ENCODE measurements around the gene CHST3.

Gene CHST3

DNA sequence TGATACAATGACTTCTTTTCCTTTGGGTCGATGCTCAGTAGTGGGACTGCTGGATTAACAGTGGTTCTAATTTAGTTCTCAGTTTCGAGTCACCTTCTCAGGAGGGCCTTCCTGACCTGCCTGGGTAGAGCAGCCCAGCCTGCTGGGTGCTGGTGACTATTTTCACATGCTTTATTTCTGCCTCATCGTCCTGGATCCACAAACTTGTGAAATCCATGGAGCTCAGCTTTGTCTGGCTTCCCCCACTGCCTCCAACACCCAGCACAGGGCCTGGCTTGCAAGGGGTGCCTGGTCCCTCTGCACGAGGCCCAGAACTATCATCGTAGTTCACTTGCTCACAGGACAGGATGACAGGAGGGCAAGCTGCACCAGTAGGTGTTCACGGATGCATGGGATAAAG, 77.3 kb downstream of the CHST3 start:
- TF ChIP-seq TEAD4 (IDR thresholded peaks at IDR 0.05) = no peak
- no peak for TF ChIP-seq TCF12 (IDR thresholded peaks at IDR 0.05; ENCODE audit: low read depth)
- no peak for TF ChIP-seq NFIC (IDR thresholded peaks at IDR 0.05)
- no peak for TF ChIP-seq CEBPB (IDR thresholded peaks at IDR 0.05)
- TF ChIP-seq EP300 (IDR thresholded peaks at IDR 0.05; ENCODE audit: borderline replicate concordance) = no peak
- TF ChIP-seq EGR1 (IDR thresholded peaks at IDR 0.05) = no peak
- TF ChIP-seq TAF1 (IDR thresholded peaks at IDR 0.05; ENCODE audit: low read depth) = no peak
- TF ChIP-seq, protein P1, sequence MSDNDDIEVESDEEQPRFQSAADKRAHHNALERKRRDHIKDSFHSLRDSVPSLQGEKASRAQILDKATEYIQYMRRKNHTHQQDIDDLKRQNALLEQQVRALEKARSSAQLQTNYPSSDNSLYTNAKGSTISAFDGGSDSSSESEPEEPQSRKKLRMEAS (IDR thresholded peaks at IDR 0.05) = no peak
- no peak for TF ChIP-seq YY1 (IDR thresholded peaks at IDR 0.05; ENCODE audit: low read depth)
- TF ChIP-seq FOXM1 (IDR thresholded peaks at IDR 0.05; ENCODE audit: borderline replicate concordance, low read depth) = no peak
- no peak for TF ChIP-seq CREB1 (IDR thresholded peaks at IDR 0.05; ENCODE audit: low read depth)
- TF ChIP-seq, protein P2, sequence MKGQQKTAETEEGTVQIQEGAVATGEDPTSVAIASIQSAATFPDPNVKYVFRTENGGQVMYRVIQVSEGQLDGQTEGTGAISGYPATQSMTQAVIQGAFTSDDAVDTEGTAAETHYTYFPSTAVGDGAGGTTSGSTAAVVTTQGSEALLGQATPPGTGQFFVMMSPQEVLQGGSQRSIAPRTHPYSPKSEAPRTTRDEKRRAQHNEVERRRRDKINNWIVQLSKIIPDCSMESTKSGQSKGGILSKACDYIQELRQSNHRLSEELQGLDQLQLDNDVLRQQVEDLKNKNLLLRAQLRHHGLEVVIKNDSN (IDR thresholded peaks at IDR 0.05) = no peak

DNA sequence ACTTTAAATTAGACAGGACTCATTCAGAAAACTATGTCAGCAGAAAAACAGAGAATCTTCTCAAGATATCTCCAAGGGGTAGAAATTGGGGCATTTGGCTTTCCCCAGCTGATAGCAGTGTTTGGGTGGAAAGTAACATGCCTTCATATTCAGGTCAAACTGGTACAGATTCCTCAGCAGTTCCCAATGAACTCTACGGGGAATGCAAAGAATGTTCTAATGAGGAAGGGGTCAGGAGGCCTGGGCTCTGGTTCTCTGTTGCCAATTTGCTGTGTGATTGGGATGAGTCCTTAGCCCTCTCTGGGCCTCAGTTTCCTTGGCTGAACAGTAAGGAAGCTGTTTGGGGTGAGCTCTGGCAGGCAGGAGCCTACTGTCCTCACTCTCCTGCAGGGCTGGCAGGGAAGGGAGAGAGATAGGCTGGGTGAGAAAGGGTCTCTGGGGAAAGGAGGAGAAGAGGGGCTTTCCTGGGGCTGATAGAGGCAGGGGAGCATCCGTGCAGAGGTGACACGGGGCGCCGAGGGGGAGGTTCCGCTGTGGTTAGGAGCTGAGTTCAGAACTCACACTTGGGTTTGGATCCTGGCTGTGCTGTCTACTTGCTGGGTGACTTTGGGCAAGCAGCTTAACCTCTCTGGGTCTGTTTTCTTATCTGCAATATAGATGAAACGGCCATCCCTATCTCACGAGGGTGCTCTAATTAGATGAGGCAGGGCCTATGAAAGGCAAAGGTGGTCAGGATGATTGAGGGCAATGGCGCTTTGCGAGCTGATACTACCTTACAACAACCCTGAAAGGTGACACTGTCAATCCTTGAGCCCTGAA, 79.0 kb downstream of the CHST3 start:
- TF ChIP-seq, protein P2 (IDR thresholded peaks at IDR 0.05) = no peak
- TF ChIP-seq ZBTB7A (IDR thresholded peaks at IDR 0.05; ENCODE audit: low read depth) (no peak), TEAD4 (IDR thresholded peaks at IDR 0.05) (no peak), FOXM1 (IDR thresholded peaks at IDR 0.05; ENCODE audit: borderline replicate concordance, low read depth) (no peak), NFIC (IDR thresholded peaks at IDR 0.05) (no peak), EP300 (IDR thresholded peaks at IDR 0.05; ENCODE audit: borderline replicate concordance) (no peak)

DNA sequence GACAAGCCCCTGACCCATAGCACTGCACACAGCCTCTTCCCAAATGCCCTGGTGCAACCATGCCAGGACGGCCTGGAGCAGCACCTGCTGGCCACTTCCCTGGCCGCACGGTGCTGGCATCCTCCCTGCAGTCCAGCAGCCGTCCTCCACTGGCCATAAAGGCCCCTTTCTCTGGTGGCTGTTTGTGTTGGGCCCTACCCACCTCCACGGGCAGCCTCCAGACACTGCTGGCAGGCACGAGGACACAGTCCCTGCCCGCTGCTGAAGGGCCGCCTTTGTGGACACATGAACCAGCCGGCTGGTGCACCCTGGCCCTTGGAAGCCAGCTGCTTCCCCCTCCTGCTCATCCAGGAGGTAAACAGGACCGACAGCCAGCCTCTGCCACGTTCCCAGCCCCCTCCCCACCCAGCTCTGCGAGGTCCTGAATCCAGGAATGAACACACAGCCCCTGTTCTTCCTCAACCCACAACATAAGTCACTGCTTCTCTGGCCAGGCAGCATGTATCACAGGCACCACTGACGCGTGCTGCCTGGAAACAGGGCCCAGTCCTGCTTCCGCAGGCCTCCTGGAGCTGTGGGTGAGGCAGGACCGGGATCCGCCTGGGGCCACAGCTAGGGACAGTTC, 80.3 kb downstream of the CHST3 start:
- TF ChIP-seq EP300 (IDR thresholded peaks at IDR 0.05; ENCODE audit: borderline replicate concordance) (no peak), NFIC (IDR thresholded peaks at IDR 0.05) (no peak), TCF12 (IDR thresholded peaks at IDR 0.05; ENCODE audit: low read depth) (no peak), TAF1 (IDR thresholded peaks at IDR 0.05; ENCODE audit: low read depth) (no peak), CREB1 (IDR thresholded peaks at IDR 0.05; ENCODE audit: low read depth) (no peak), CEBPB (IDR thresholded peaks at IDR 0.05) (no peak), FOXM1 (IDR thresholded peaks at IDR 0.05; ENCODE audit: borderline replicate concordance, low read depth) (no peak), YY1 (IDR thresholded peaks at IDR 0.05; ENCODE audit: low read depth) (no peak), RAD21 (IDR thresholded peaks at IDR 0.05; ENCODE audit: low read depth) (no peak; the same call in 1 of the 2 replicates), ZBTB7A (IDR thresholded peaks at IDR 0.05; ENCODE audit: low read depth) (no peak), EGR1 (IDR thresholded peaks at IDR 0.05) (no peak), TEAD4 (IDR thresholded peaks at IDR 0.05) (no peak)
- TF ChIP-seq, protein P2 (IDR thresholded peaks at IDR 0.05) = no peak
- TF ChIP-seq, protein P3, sequence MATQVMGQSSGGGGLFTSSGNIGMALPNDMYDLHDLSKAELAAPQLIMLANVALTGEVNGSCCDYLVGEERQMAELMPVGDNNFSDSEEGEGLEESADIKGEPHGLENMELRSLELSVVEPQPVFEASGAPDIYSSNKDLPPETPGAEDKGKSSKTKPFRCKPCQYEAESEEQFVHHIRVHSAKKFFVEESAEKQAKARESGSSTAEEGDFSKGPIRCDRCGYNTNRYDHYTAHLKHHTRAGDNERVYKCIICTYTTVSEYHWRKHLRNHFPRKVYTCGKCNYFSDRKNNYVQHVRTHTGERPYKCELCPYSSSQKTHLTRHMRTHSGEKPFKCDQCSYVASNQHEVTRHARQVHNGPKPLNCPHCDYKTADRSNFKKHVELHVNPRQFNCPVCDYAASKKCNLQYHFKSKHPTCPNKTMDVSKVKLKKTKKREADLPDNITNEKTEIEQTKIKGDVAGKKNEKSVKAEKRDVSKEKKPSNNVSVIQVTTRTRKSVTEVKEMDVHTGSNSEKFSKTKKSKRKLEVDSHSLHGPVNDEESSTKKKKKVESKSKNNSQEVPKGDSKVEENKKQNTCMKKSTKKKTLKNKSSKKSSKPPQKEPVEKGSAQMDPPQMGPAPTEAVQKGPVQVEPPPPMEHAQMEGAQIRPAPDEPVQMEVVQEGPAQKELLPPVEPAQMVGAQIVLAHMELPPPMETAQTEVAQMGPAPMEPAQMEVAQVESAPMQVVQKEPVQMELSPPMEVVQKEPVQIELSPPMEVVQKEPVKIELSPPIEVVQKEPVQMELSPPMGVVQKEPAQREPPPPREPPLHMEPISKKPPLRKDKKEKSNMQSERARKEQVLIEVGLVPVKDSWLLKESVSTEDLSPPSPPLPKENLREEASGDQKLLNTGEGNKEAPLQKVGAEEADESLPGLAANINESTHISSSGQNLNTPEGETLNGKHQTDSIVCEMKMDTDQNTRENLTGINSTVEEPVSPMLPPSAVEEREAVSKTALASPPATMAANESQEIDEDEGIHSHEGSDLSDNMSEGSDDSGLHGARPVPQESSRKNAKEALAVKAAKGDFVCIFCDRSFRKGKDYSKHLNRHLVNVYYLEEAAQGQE (IDR thresholded peaks at IDR 0.05; ENCODE audit: low read depth) = no peak
- TF ChIP-seq, protein P1 (IDR thresholded peaks at IDR 0.05) = no peak

DNA sequence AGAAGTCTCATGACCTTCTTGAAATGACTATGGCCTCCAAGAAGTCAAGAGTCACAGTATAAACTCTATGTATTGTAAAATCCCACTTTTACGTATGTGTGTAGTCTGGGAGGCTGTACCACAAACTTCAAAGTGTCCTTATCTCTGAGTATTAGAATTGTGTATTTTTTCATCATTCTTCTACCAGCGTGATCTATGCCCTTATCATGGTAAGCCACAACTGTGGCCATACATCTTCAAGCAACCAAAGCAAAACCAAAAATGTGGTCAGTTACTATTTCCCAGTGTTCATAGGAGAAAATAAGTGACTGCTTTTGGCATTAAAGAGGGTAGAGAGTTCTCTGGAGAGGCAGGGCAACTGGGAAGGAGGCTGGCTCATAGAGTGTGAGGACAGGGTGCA, 81.4 kb downstream of the CHST3 start:
- TF ChIP-seq YY1 (IDR thresholded peaks at IDR 0.05; ENCODE audit: low read depth) = no peak
- no peak for TF ChIP-seq TCF12 (IDR thresholded peaks at IDR 0.05; ENCODE audit: low read depth)
- TF ChIP-seq, protein P3 (IDR thresholded peaks at IDR 0.05; ENCODE audit: low read depth) = no peak
- TF ChIP-seq, protein P1 (IDR thresholded peaks at IDR 0.05) = no peak
- no peak for TF ChIP-seq TAF1 (IDR thresholded peaks at IDR 0.05; ENCODE audit: low read depth)
- no peak for TF ChIP-seq EGR1 (IDR thresholded peaks at IDR 0.05)
- no peak for TF ChIP-seq NFIC (IDR thresholded peaks at IDR 0.05)
- TF ChIP-seq FOXM1 (IDR thresholded peaks at IDR 0.05; ENCODE audit: borderline replicate concordance, low read depth) = no peak
- TF ChIP-seq CREB1 (IDR thresholded peaks at IDR 0.05; ENCODE audit: low read depth) = no peak
- no peak for TF ChIP-seq ZBTB7A (IDR thresholded peaks at IDR 0.05; ENCODE audit: low read depth)
- no peak for TF ChIP-seq EP300 (IDR thresholded peaks at IDR 0.05; ENCODE audit: borderline replicate concordance)
- TF ChIP-seq CEBPB (IDR thresholded peaks at IDR 0.05) = no peak
- no peak for TF ChIP-seq RAD21 (IDR thresholded peaks at IDR 0.05; ENCODE audit: low read depth)
- no peak for TF ChIP-seq TEAD4 (IDR thresholded peaks at IDR 0.05)
- TF ChIP-seq, protein P2 (IDR thresholded peaks at IDR 0.05) = no peak
